ENCODE data around the gene EYA3.

DNA sequence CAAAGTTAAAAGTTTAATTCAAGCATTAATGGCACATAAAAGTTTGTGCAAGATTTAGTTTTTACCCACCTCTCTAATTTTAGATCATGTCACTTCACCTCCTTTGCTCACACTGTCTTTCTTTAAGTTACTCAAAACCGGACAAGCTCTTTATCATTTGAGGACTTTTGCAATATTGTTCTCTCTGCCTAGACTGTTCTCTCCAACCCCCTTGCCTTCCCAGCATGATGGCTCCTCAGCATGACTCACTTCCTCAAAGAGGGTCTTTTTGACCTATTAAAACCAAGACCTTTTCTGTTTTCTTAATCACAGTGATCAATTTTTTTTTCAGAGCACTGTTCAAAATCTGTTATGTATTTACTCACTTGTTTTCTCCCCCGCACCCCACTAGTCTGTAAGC, 67.3 kb downstream of the EYA3 start:
- TF ChIP-seq, protein P1, sequence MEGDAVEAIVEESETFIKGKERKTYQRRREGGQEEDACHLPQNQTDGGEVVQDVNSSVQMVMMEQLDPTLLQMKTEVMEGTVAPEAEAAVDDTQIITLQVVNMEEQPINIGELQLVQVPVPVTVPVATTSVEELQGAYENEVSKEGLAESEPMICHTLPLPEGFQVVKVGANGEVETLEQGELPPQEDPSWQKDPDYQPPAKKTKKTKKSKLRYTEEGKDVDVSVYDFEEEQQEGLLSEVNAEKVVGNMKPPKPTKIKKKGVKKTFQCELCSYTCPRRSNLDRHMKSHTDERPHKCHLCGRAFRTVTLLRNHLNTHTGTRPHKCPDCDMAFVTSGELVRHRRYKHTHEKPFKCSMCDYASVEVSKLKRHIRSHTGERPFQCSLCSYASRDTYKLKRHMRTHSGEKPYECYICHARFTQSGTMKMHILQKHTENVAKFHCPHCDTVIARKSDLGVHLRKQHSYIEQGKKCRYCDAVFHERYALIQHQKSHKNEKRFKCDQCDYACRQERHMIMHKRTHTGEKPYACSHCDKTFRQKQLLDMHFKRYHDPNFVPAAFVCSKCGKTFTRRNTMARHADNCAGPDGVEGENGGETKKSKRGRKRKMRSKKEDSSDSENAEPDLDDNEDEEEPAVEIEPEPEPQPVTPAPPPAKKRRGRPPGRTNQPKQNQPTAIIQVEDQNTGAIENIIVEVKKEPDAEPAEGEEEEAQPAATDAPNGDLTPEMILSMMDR (IDR thresholded peaks at IDR 0.05) = no peak
- no peak for TF ChIP-seq POLR2A (IDR thresholded peaks at IDR 0.05)
